Smooth muscle cell of the coronary artery (primary cell): ENCODE measurements around the gene KLRD1. TPM values are rescaled to one million over a fixed set of nuclear protein-coding genes. Genes with fewer than 3 reads are reported as not detected.

Source experiments
- total RNA-seq: library from RNA; depleted of rRNA; stranded (reverse); fragments of >200 nt; gene quantifications from 2 replicates; pipeline ENCODE4 v1.2.3, GENCODE V29; 2014; ENCODE audit warnings: low replicate concordance

Gene KLRD1, protein sequence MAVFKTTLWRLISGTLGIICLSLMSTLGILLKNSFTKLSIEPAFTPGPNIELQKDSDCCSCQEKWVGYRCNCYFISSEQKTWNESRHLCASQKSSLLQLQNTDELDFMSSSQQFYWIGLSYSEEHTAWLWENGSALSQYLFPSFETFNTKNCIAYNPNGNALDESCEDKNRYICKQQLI
- total RNA-seq, result under 0.01 TPM in 2 replicates

DNA sequence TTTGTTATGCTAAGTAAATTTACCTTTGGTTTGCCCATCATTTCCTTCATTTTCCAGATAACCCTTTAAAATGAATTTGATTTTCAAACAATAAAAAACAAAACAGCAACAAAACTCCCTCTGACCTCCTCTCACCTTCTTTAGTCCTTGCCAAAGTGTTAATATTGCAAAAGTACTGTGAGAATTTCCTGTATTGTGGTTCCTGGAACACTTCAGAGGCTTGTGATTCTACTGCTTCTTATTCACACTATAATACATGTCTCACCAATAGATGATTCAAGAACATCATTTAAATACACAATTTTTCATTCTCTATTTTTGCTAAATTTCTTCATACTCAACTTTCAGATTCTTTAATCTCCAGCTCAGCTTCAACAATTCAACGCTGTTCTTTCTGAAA, at the start of gene KLRD1:
TSS of gene KLRD1 (plus strand) at position 241 of the 400 bp plus-strand sequence. CDS start 208 bp downstream, outside the sequence.

Other genes starting within 250 kb of the KLRD1 start
- gene CLEC1A, start 208.9 kb upstream of the KLRD1 start, total RNA-seq, result 0.12 TPM in 1 of 2 replicates, not detected in the other
- gene CLEC7A, start 177.7 kb upstream of the KLRD1 start, total RNA-seq, result not detected in 2 replicates
- not detected in 2 replicates for gene OLR1, start 135.7 kb upstream of the KLRD1 start, total RNA-seq
- gene TMEM52B, start 128.8 kb upstream of the KLRD1 start, total RNA-seq, result not detected in 2 replicates
- gene GABARAPL1, start 95.0 kb upstream of the KLRD1 start, total RNA-seq, result 44.0 and 72.3 TPM in 2 replicates
- not detected in 2 replicates for gene KLRK1, start 82.2 kb downstream of the KLRD1 start, total RNA-seq
- gene KLRC4, start 101.9 kb downstream of the KLRD1 start, total RNA-seq, result not detected in 2 replicates
- not detected in 2 replicates for gene KLRC3, start 112.7 kb downstream of the KLRD1 start, total RNA-seq
- gene KLRC2, start 128.1 kb downstream of the KLRD1 start, total RNA-seq, result not detected in 2 replicates
- not detected in 2 replicates for gene KLRC1, start 145.5 kb downstream of the KLRD1 start, total RNA-seq
- gene EIF2S3B, start 198.0 kb downstream of the KLRD1 start, total RNA-seq, result 15.0 and 23.9 TPM in 2 replicates